GM18511 (cell line): ENCODE measurements around the gene CCDC70.
A peak's percentile ranks its signal among the peaks of the same experiment; 100 is the strongest.
"Not testable (repeated sequence)": the region's sequence is repeated elsewhere in the genome, so short reads cannot be mapped to it uniquely, and the experiment has no call there.

Source experiments
- ATAC-seq: cut with Tn5 transposase; IDR thresholded peaks from one replicate; pipeline ENCODE4 v1.9.1; 2021; ENCODE audit warnings: mild to moderate bottlenecking, moderate library complexity; ENCODE audit not compliant: unreplicated experiment

Gene CCDC70

DNA sequence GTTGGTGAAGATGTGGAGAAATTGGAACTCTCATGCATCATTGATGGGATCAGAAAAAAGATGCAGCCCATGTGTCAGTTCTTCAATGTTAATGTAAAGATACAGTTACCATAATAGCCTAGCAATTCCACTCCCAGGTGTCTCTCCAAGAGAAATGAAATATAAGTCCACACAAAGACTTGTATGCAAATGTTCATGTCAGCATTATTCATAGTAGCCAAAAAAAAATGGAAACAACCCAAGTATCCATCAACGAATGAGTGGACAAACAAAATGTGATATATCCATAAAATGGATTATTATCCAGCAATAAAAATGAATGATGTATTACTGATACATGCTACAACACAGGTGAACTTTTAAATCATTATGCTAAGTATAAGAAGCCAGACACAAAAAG, 38.7 kb downstream of the CCDC70 start:
- no peak for ATAC-seq

- peak; percentile 62 for ATAC-seq
Measured at GRCh38 chr13:51902776-51903175, 41.0 kb downstream of the CCDC70 start.

GRCh38 chr13:51905787-51906186, 44.0 kb downstream of the CCDC70 start:
- no peak for ATAC-seq

GRCh38 chr13:51906581-51906980, 44.8 kb downstream of the CCDC70 start:
- ATAC-seq: no peak

- ATAC-seq: no peak
Measured at GRCh38 chr13:51907040-51907732, 45.4 kb downstream of the CCDC70 start.

- ATAC-seq: not testable (repeated sequence)
Measured at GRCh38 chr13:51909265-51909664, 47.5 kb downstream of the CCDC70 start.

DNA sequence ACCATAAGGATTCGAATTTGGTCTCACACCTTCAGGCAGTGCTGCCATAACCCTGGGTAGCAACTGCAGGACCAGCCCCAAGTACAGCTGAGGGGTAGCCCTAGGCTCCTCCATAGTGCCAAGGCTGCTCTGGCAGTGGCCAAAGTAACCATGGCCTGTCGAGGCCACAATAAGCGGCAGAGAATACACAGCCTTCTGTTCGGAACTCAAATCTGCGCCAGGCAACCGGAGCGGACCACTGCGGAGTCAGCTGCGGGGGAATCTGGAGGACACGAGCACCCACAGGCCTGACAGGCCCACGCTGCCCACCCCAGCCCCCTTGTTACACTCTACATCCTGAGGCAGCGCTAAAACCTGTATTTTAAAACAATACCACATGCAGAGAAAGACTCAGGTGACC, 48.7 kb downstream of the CCDC70 start:
- ATAC-seq: no peak

GRCh38 chr13:51912091-51912490, 50.3 kb downstream of the CCDC70 start:
- no peak for ATAC-seq

DNA sequence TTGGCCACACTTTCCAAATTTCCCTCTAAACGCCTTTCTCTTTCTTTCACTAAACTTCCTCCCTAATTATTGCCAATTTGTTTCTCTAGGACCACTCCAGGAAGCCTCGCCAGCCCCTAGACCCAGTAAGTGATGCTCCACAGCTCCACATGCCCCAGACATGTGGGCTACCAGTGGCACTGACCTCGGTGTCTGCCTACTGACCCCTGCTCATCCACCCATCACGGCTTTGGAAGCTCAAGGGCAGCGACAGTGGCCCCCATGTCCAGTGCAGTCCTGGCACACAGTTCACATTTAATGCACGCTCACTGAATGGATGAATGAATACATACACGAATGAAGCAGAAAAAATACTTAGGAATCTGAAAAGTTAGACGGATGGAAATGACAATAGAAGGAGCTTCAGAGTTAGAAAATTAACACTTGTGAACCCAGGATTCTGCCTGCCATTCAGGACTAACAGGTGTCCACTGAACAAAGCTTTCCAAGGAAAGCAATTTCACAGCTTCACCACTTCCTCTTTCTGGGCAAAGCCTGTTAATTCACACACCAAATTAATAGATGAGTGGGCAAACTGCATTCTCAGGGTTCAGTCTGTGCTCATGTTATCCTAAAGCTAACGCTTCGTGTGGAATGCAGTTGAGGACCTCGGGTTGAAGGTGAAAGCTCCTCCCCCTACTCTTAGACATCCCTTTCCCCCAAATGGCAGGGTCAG, 50.9 kb downstream of the CCDC70 start:
- ATAC-seq: no peak

DNA sequence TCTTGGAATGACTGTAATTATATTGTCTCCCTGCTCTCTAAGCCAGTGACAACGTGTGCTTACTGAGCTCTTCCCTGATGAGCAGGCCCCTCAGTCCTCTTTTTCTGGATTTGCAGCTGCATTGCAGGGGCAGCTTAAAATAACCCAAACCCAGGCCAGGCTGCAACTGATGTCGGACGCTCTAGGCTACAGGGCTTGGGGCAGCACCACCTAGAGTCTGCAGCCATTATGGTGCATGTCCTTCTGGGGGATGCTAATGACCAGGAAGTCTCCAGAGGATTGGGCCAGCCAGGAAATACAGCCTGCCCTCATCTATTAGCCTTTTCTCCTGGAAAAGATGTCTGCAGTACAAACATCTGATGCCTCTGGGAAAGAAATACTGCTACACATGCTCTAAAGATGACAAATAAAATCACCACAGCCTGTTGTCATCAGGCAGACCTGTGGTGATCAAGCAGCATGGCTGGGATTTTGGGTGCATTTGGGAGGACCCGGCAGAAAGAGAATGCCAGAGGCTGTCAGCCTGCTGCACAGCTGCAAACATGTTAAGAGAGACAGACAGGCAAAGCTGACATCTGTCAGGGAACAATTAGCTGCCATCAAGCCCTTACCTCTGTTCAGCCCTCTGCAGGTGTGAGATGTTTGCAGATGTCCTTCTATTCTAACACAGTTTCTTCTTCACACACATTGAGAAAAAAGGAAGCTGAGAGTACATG, 51.8 kb downstream of the CCDC70 start:
- ATAC-seq: no peak

- ATAC-seq: no peak
Measured at GRCh38 chr13:51914137-51914493, 52.3 kb downstream of the CCDC70 start.
